Neural progenitor cell (in vitro differentiated cells): ENCODE data around the gene TWIST2. TPM values are rescaled to one million over a fixed set of nuclear protein-coding genes. Genes with fewer than 3 reads are reported as not detected.

Experiments
- DNase-seq: peaks from one replicate; pipeline ENCODE4 v3.0.0-alpha.2; 2016; ENCODE audit warnings: low spot score
- H2AFZ ChIP-seq: fragments of 200-600 bp; sonication (generic); replicated peaks from 2 replicates; pipeline ENCODE4 v1.6.1; 2016; ENCODE audit warnings: antibody characterized with exemption
- H3F3A ChIP-seq: fragments of 200-600 bp; sonication (generic); 2 replicates; pipeline ENCODE4 v1.6.1; 2016; ENCODE audit warnings: antibody characterized with exemption, low read depth
- H3K27ac ChIP-seq: fragments of 200-600 bp; sonication (generic); 2 replicates; pipeline ENCODE4 v1.5.1; 2016; ENCODE audit warnings: mild to moderate bottlenecking
- H3K27me3 ChIP-seq: fragments of 200-600 bp; sonication (generic); 2 replicates; pipeline ENCODE4 v1.6.1; 2016; ENCODE audit warnings: mild to moderate bottlenecking, moderate library complexity
- H3K36me3 ChIP-seq: fragments of 200-600 bp; sonication (generic); 2 replicates; pipeline ENCODE4 v1.5.1; 2016
- H3K4me1 ChIP-seq: fragments of 200-600 bp; sonication (generic); 2 replicates; pipeline ENCODE4 v1.6.1; 2016; ENCODE audit warnings: mixed run types
- H3K4me2 ChIP-seq: fragments of 200-600 bp; sonication (generic); 2 replicates; pipeline ENCODE4 v1.6.1; 2016
- H3K4me3 ChIP-seq: fragments of 200-600 bp; sonication (generic); 2 replicates; pipeline ENCODE4 v1.5.1; 2016
- H3K79me2 ChIP-seq: fragments of 200-600 bp; sonication (generic); 2 replicates; pipeline ENCODE4 v1.6.1; 2016; ENCODE audit warnings: low read depth
- H3K9ac ChIP-seq: fragments of 200-600 bp; sonication (generic); 2 replicates; pipeline ENCODE4 v1.6.1; 2016
- H3K9me3 ChIP-seq: fragments of 200-600 bp; sonication (generic); 2 replicates; pipeline ENCODE4 v1.5.1; 2016; ENCODE audit warnings: low read depth
- H4K20me1 ChIP-seq: fragments of 200-600 bp; sonication (generic); 2 replicates; pipeline ENCODE4 v1.6.1; 2016; ENCODE audit warnings: low read depth
- H3K27ac Mint-ChIP-seq: 3 replicates; pipeline ENCODE4 v1.8.0; 2021; ENCODE audit warnings: mixed read lengths
- H3K27me3 Mint-ChIP-seq: 2 replicates; pipeline ENCODE4 v1.8.0; 2022; ENCODE audit warnings: low read depth, mild to moderate bottlenecking, inconsistent platforms, moderate library complexity, mixed read lengths; ENCODE audit not compliant: insufficient read depth
- H3K36me3 Mint-ChIP-seq: 3 replicates; pipeline ENCODE4 v1.8.0; 2021; ENCODE audit warnings: mixed read lengths
- H3K4me1 Mint-ChIP-seq: 3 replicates; pipeline ENCODE4 v1.8.0; 2021; ENCODE audit warnings: mixed read lengths
- H3K4me3 Mint-ChIP-seq: 3 replicates; pipeline ENCODE4 v1.8.0; 2021; ENCODE audit warnings: mild to moderate bottlenecking, moderate library complexity, mixed read lengths
- H3K9me3 Mint-ChIP-seq: 3 replicates; pipeline ENCODE4 v1.8.0; 2020; ENCODE audit warnings: mixed read lengths
- CTCF ChIP-seq: fragments of 200-600 bp; sonication (generic); IDR thresholded peaks from 2 replicates; pipeline ENCODE4 v1.5.1; 2017; ENCODE audit warnings: antibody characterized with exemption, mild to moderate bottlenecking
- EZH2 ChIP-seq: fragments of 200-600 bp; sonication (generic); IDR thresholded peaks from 2 replicates; pipeline ENCODE4 v1.6.1; 2017; ENCODE audit warnings: antibody characterized with exemption, mild to moderate bottlenecking, moderate library complexity
- EZH2phosphoT487 ChIP-seq: fragments of 200-600 bp; sonication (generic); IDR thresholded peaks from 2 replicates; pipeline ENCODE4 v1.6.1; 2017; ENCODE audit warnings: antibody characterized with exemption
- total RNA-seq: library from RNA; depleted of rRNA; stranded (reverse); fragments of >200 nt; gene quantifications from 2 replicates; pipeline ENCODE4 v1.2.3, GENCODE V29; 2015; ENCODE audit warnings: low replicate concordance

Gene TWIST2
- total RNA-seq, 1 donor from 2014 or later, result 0.51 TPM

GRCh38 chr2:238900511-238900910 lies 52.6 kb downstream of the TWIST2 start:
- H2AFZ ChIP-seq, result no peak overlapping the region
- TF ChIP-seq EZH2 (no peak), CTCF (no peak), EZH2phosphoT487 (no peak)
- H3K9me3 Mint-ChIP-seq, result no peaks in the 10 kb centered on the region
- no peaks in the 10 kb centered on the region for H3F3A ChIP-seq
- no peak overlapping the region for H3K27ac ChIP-seq
- H3K4me2 ChIP-seq, result no peak overlapping the region
- no peaks in the 10 kb centered on the region for H3K27me3 ChIP-seq
- peaks cover 16% of the 10 kb centered on the region for H3K4me1 ChIP-seq
- no peak overlapping the region for H3K9ac ChIP-seq
- no peak overlapping the region for H3K4me3 ChIP-seq
- peak; percentile 52 for DNase-seq
- H3K79me2 ChIP-seq, result no peaks in the 10 kb centered on the region
- H3K36me3 ChIP-seq, result no peaks in the 10 kb centered on the region
- H3K27me3 Mint-ChIP-seq, result peaks cover 7% of the 10 kb centered on the region
- no peak overlapping the region for H3K4me3 Mint-ChIP-seq
- H4K20me1 ChIP-seq, result no peaks in the 10 kb centered on the region
- no peaks in the 10 kb centered on the region for H3K36me3 Mint-ChIP-seq
- H3K27ac Mint-ChIP-seq, result peak overlapping the region; percentile 30
- H3K9me3 ChIP-seq, result no peaks in the 10 kb centered on the region
- H3K4me1 Mint-ChIP-seq, result peaks cover 26% of the 10 kb centered on the region

GRCh38 chr2:238901461-238902057 lies 53.7 kb downstream of the TWIST2 start:
- no peaks in the 10 kb centered on the region for H4K20me1 ChIP-seq
- no peak for DNase-seq
- H3K4me3 Mint-ChIP-seq, result no peak overlapping the region

GRCh38 chr2:238902285-238902684 lies 54.4 kb downstream of the TWIST2 start:
- Histone ChIP-seq H3K79me2 (no peaks in the 10 kb centered on the region), H3K9me3 (no peaks in the 10 kb centered on the region)

More at GRCh38 chr2:238901461-238902057, 53.7 kb downstream of the TWIST2 start:
- no peak overlapping the region for H2AFZ ChIP-seq
- no peak overlapping the region for H3K27ac Mint-ChIP-seq
- peaks cover 10% of the 10 kb centered on the region for H3K4me1 ChIP-seq
- H3K36me3 Mint-ChIP-seq, result no peaks in the 10 kb centered on the region
- H3K9ac ChIP-seq, result no peak overlapping the region
- no peak overlapping the region for H3K4me3 ChIP-seq
- peaks cover 23% of the 10 kb centered on the region for H3K4me1 Mint-ChIP-seq
- no peaks in the 10 kb centered on the region for H3K9me3 ChIP-seq
- no peaks in the 10 kb centered on the region for H3F3A ChIP-seq
- H3K36me3 ChIP-seq, result no peaks in the 10 kb centered on the region
- H3K27me3 Mint-ChIP-seq, result peaks cover 12% of the 10 kb centered on the region
- no peaks in the 10 kb centered on the region for H3K27me3 ChIP-seq
- no peaks in the 10 kb centered on the region for H3K9me3 Mint-ChIP-seq
- H3K79me2 ChIP-seq, result no peaks in the 10 kb centered on the region
- H3K27ac ChIP-seq, result no peak overlapping the region
- H3K4me2 ChIP-seq, result no peak overlapping the region
- no peak for TF ChIP-seq EZH2phosphoT487
- no peak for TF ChIP-seq EZH2
- TF ChIP-seq CTCF, result no peak

More at GRCh38 chr2:238902285-238902684, 54.4 kb downstream of the TWIST2 start:
- Histone ChIP-seq H3K4me3 (no peak overlapping the region), H3F3A (no peaks in the 10 kb centered on the region), H3K4me1 (peaks cover 10% of the 10 kb centered on the region), H3K27me3 (no peaks in the 10 kb centered on the region), H3K27ac (no peak overlapping the region), H3K4me2 (no peak overlapping the region), H4K20me1 (no peaks in the 10 kb centered on the region), H3K36me3 (no peaks in the 10 kb centered on the region), H2AFZ (no peak overlapping the region), H3K9ac (no peak overlapping the region)
- no peak for DNase-seq
- Mint-ChIP-seq H3K9me3 (no peaks in the 10 kb centered on the region), H3K4me1 (peaks cover 18% of the 10 kb centered on the region), H3K27ac (no peak overlapping the region), H3K36me3 (no peaks in the 10 kb centered on the region), H3K4me3 (no peak overlapping the region), H3K27me3 (peaks cover 10% of the 10 kb centered on the region)
- no peak for TF ChIP-seq EZH2phosphoT487
- TF ChIP-seq EZH2, result no peak
- TF ChIP-seq CTCF, result no peak
